Fibroblast of gingiva (primary cell): ENCODE data around the gene SLC30A3.
"Not testable (repeated sequence)": the region's sequence is repeated elsewhere in the genome, so short reads cannot be mapped to it uniquely, and the experiment has no call there.

ENCODE experiments used
- DNase-seq: peaks from one replicate; pipeline ENCODE4 v3.0.0-alpha.2; 2011; ENCODE audit warnings: low read depth

Gene SLC30A3

GRCh38 chr2:27262379-27263286 is at the start of gene SLC30A3:
Gene SLC30A3 (minus strand): TSS chr2:27263047. CDS start chr2:27262906, 141 bp downstream.
- DNase-seq = no peak

GRCh38 chr2:27312152-27312551 is 49.3 kb upstream of the SLC30A3 start:
- no peak for DNase-seq

- DNase-seq = no peak
Observed at GRCh38 chr2:27309651-27310050, 46.8 kb upstream of the SLC30A3 start.

- peak; percentile 19 for DNase-seq
Observed at GRCh38 chr2:27308359-27308881, 45.6 kb upstream of the SLC30A3 start, which contains the start of gene UCN. Gene UCN (minus strand): TSS chr2:27308445. CDS start chr2:27307895, 550 bp downstream.

GRCh38 chr2:27307545-27308358 is 44.9 kb upstream of the SLC30A3 start:
- no peak for DNase-seq

- no peak for DNase-seq
Observed at GRCh38 chr2:27307287-27307544, 44.4 kb upstream of the SLC30A3 start.

GRCh38 chr2:27306573-27307286 is 43.9 kb upstream of the SLC30A3 start:
- no peak for DNase-seq

- no peak for DNase-seq
Observed at GRCh38 chr2:27306136-27306535, 43.3 kb upstream of the SLC30A3 start.

- no peak for DNase-seq
Observed at GRCh38 chr2:27305516-27305915, 42.7 kb upstream of the SLC30A3 start.

GRCh38 chr2:27304488-27305240 is 41.8 kb upstream of the SLC30A3 start:
- DNase-seq = no peak

- DNase-seq = peak; percentile 53
Observed at GRCh38 chr2:27303093-27304025, 40.5 kb upstream of the SLC30A3 start.

- DNase-seq = not testable (repeated sequence)
Observed at GRCh38 chr2:27300606-27301005, 37.8 kb upstream of the SLC30A3 start.

GRCh38 chr2:27298391-27299080 is 35.7 kb upstream of the SLC30A3 start:
- DNase-seq = no peak

GRCh38 chr2:27297195-27297594 is 34.3 kb upstream of the SLC30A3 start:
- no peak for DNase-seq

GRCh38 chr2:27296481-27296880 is 33.6 kb upstream of the SLC30A3 start:
- peak; percentile 54 for DNase-seq

GRCh38 chr2:27294928-27295327 is 32.1 kb upstream of the SLC30A3 start:
- DNase-seq = no peak

GRCh38 chr2:27291865-27292264 is 29.0 kb upstream of the SLC30A3 start:
- DNase-seq = no peak

GRCh38 chr2:27290549-27290948 is 27.7 kb upstream of the SLC30A3 start:
- DNase-seq = no peak

- no peak for DNase-seq
Observed at GRCh38 chr2:27288610-27289009, 25.8 kb upstream of the SLC30A3 start.

GRCh38 chr2:27285481-27285880 is 22.6 kb upstream of the SLC30A3 start:
- no peak for DNase-seq
